SW480 (cell line): ENCODE measurements around the gene AKAP11.

Source experiments
- DNase-seq: peaks from one replicate; pipeline ENCODE4 v3.0.0-alpha.2; 2016; ENCODE audit warnings: low spot score

AKAP11 gene

GRCh38 chr13:42333613-42334328 lies 61.8 kb downstream of the AKAP11 start:
- peak; percentile 50 for DNase-seq

GRCh38 chr13:42334329-42334706 lies 62.4 kb downstream of the AKAP11 start:
- no peak for DNase-seq

- no peak for DNase-seq
Measured at GRCh38 chr13:42337808-42338600, 66.1 kb downstream of the AKAP11 start.

GRCh38 chr13:42345367-42345766 lies 73.4 kb downstream of the AKAP11 start:
- DNase-seq, result no peak

- DNase-seq, result no peak
Measured at GRCh38 chr13:42348576-42348975, 76.6 kb downstream of the AKAP11 start.

GRCh38 chr13:42350141-42350540 lies 78.2 kb downstream of the AKAP11 start:
- no peak for DNase-seq

GRCh38 chr13:42354241-42355091 lies 82.5 kb downstream of the AKAP11 start:
- no peak for DNase-seq

- DNase-seq, result no peak
Measured at GRCh38 chr13:42355092-42355485, 83.1 kb downstream of the AKAP11 start.

- DNase-seq, result no peak
Measured at GRCh38 chr13:42355491-42356183, 83.7 kb downstream of the AKAP11 start.

GRCh38 chr13:42356184-42356575 lies 84.2 kb downstream of the AKAP11 start:
- DNase-seq, result no peak

- no peak for DNase-seq
Measured at GRCh38 chr13:42360046-42360574, 88.2 kb downstream of the AKAP11 start.

GRCh38 chr13:42361701-42362100 lies 89.7 kb downstream of the AKAP11 start:
- no peak for DNase-seq

- peak; percentile 37 for DNase-seq
Measured at GRCh38 chr13:42363941-42364612, 92.1 kb downstream of the AKAP11 start.

- DNase-seq, result no peak
Measured at GRCh38 chr13:42364613-42365000, 92.7 kb downstream of the AKAP11 start.

- no peak for DNase-seq
Measured at GRCh38 chr13:42367831-42368230, 95.9 kb downstream of the AKAP11 start.

GRCh38 chr13:42369071-42369797 lies 97.3 kb downstream of the AKAP11 start:
- no peak for DNase-seq

- DNase-seq, result no peak
Measured at GRCh38 chr13:42370229-42370628, 98.3 kb downstream of the AKAP11 start.
